ENCODE measurements around the gene B3GNT4. TPM values are rescaled to one million over a fixed set of nuclear protein-coding genes. Genes with fewer than 3 reads are reported as not detected.
A peak's percentile ranks its signal among the peaks of the same experiment; 100 is the strongest.

B3GNT4 gene
- total RNA-seq, 1 donor from 2014 or later, result 0.30 TPM

DNA sequence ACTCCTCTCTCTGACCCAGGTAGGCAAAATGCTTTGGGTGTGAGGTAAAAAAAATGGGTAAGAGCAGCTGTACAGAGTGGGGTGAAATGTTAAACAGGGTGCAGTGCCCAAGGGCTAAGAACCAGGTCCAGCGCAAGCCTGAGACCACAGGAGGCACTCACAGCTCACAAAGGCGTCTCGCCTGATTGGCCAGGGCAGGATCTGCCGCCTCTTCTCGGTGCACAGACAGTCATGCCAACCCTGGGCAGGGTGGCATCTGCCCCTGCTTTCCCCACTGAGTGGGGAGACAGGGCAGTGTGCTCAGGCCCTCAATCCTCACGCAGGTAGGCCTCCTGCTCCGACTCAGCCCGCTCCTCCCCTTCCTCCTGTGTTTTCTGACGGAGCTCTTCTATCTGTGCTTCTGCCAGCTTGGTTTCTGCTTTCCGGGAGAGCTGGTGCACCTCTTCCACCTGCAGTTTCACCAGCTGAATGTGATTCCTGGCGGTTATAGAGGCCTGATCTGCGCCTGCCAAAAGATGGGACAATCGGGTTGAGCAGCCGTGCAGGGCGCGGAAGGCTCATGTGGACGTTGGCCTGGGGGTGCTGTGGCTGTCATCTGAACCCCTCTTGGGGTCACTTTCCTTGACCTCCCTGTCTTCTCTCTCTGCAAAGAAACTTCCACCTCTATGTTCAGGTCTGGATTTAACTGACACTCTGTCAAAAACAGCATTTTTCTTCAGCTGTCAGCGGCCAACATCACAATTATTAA is 4.7 kb downstream of the B3GNT4 start:
- Histone ChIP-seq H3K36me3 (peaks cover 66% of the 10 kb centered on the region), H3K4me1 (peaks cover 15% of the 10 kb centered on the region), H3K27ac (no peak overlapping the region), H3K27me3 (ENCODE audit: low read depth) (peaks cover 22% of the 10 kb centered on the region), H3K9me3 (no peaks in the 10 kb centered on the region), H3K4me3 (no peak overlapping the region)
- ATAC-seq, result no peak
- TF ChIP-seq CTCF (IDR thresholded peaks at IDR 0.05), result no peak
- no peak for DNase-seq
- intact Hi-C loops (cut with DNase I), result no loop called here

- Histone ChIP-seq H3K4me3 (no peak overlapping the region), H3K4me1 (no peaks in the 10 kb centered on the region), H3K36me3 (peaks cover 100% of the 10 kb centered on the region), H3K27me3 (ENCODE audit: low read depth) (no peaks in the 10 kb centered on the region), H3K27ac (no peak overlapping the region), H3K9me3 (no peaks in the 10 kb centered on the region)
- no peak for TF ChIP-seq CTCF (IDR thresholded peaks at IDR 0.05)
- ATAC-seq (no peak), DNase-seq (no peak)
- intact Hi-C loops (cut with DNase I), result no loop called here
These were observed 12.3 kb downstream of the B3GNT4 start for GRCh38 chr12:122215771-122216170.

DNA sequence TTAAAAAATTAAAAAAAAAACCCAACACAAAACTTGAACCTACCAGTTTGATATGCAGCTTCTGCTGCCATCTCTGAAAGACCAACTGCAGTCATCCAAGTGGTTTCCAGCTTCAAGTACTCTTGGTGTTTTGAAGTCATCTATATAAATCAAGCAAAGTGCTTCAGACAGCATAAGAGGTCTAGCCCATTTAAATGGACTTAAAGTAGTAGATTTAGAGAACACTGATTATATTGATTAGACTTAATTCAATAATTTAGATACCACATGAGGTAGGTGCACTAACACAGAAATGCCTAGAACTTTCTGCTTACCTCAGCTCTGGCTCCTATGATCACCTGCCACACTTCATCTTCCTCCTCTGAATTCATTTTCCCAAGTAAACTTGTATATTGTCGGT is 12.9 kb downstream of the B3GNT4 start:
- intact Hi-C loops (cut with DNase I), result no loop called here
- Histone ChIP-seq H3K27me3 (ENCODE audit: low read depth) (no peaks in the 10 kb centered on the region), H3K4me3 (no peak overlapping the region), H3K36me3 (peaks cover 100% of the 10 kb centered on the region), H3K4me1 (no peaks in the 10 kb centered on the region), H3K9me3 (no peaks in the 10 kb centered on the region), H3K27ac (no peak overlapping the region)
- DNase-seq (no peak), ATAC-seq (no peak)
- TF ChIP-seq CTCF (IDR thresholded peaks at IDR 0.05), result no peak

- peaks cover 22% of the 10 kb centered on the region for H3K4me1 ChIP-seq
- DNase-seq, result peak; percentile 100
- intact Hi-C loops (cut with DNase I), result no loop called here
- peak; percentile 98 to 99 for ATAC-seq
- no peaks in the 10 kb centered on the region for H3K9me3 ChIP-seq
- no peak for TF ChIP-seq CTCF (IDR thresholded peaks at IDR 0.05)
- peak within 1 kb of the TSS; percentile 97 for H3K27ac ChIP-seq
- H3K4me3 ChIP-seq, result peak within 1 kb of the TSS; percentile 82
- H3K27me3 ChIP-seq (ENCODE audit: low read depth), result no peaks in the 10 kb centered on the region
- peaks cover 58% of the 10 kb centered on the region for H3K36me3 ChIP-seq
These were observed 22.3 kb downstream of the B3GNT4 start, which contains the start of gene DIABLO for GRCh38 chr12:122225683-122226365. Gene DIABLO, minus strand, starts transcription at chr12:122226052. Its CDS starts 38 bp downstream, at chr12:122226014.

- DNase-seq, result no peak
- no peak for TF ChIP-seq CTCF (IDR thresholded peaks at IDR 0.05)
- H3K4me1 ChIP-seq, result peaks cover 22% of the 10 kb centered on the region
- no peak for ATAC-seq
- H3K4me3 ChIP-seq, result peak overlapping the region; percentile 60
- no peaks in the 10 kb centered on the region for H3K9me3 ChIP-seq
- no peak overlapping the region for H3K27ac ChIP-seq
- no peaks in the 10 kb centered on the region for H3K27me3 ChIP-seq (ENCODE audit: low read depth)
- H3K36me3 ChIP-seq, result peaks cover 58% of the 10 kb centered on the region
- intact Hi-C loops (cut with DNase I), result no loop called here
These were observed 23.0 kb downstream of the B3GNT4 start for GRCh38 chr12:122226366-122227125.

Measured in lower lobe of right lung (tissue), 2 donors.